HepG2 (cell line): ENCODE results near the gene MAFF. TPM values are rescaled to one million over a fixed set of nuclear protein-coding genes. Genes with fewer than 3 reads are reported as not detected.

ENCODE experiments used
- CC2D1A ChIP-seq: sonication (generic); formaldehyde crosslinking; IDR thresholded peaks from 2 replicates; pipeline ENCODE4 v1.8.1; 2023; ENCODE audit warnings: mild to moderate bottlenecking, missing genetic modification reagents
- GATAD2A ChIP-seq: IDR thresholded peaks from 2 replicates; pipeline ENCODE4 v1.6.1; 2016
- JUND ChIP-seq: sonication (generic); formaldehyde crosslinking; IDR thresholded peaks from 2 replicates; pipeline ENCODE4 v1.8.0; 2022; ENCODE audit warnings: mild to moderate bottlenecking, missing genetic modification reagents
- POLR2AphosphoS5 ChIP-seq: IDR thresholded peaks from 2 replicates; pipeline ENCODE4 v1.6.1; 2012; ENCODE audit warnings: low read depth, low read length
- RBM39 ChIP-seq: fragments of 200-400 bp; formaldehyde crosslinking; IDR thresholded peaks from one replicate; pipeline ENCODE4 v1.6.1; 2018; ENCODE audit warnings: antibody characterized with exemption, mild to moderate bottlenecking, low read depth, low read length; ENCODE audit not compliant: poor library complexity, severe bottlenecking
- RXRA ChIP-seq: sonication (generic); formaldehyde crosslinking; IDR thresholded peaks from 2 replicates; pipeline ENCODE4 v1.5.1; 2020; ENCODE audit warnings: missing genetic modification reagents
- RXRB ChIP-seq: IDR thresholded peaks from 2 replicates; pipeline ENCODE4 v1.6.1; 2016; ENCODE audit warnings: borderline replicate concordance, missing genetic modification reagents, missing compliant biosample characterization
- TCF7 ChIP-seq: sonication (generic); IDR thresholded peaks from 2 replicates; pipeline ENCODE4 v1.6.1; 2016; ENCODE audit warnings: antibody characterized with exemption, low read depth
- ZBTB44 ChIP-seq: sonication (generic); formaldehyde crosslinking; IDR thresholded peaks from 2 replicates; pipeline ENCODE4 v1.4.0; 2020; ENCODE audit warnings: missing genetic modification reagents
- ZFX ChIP-seq: sonication (generic); formaldehyde crosslinking; IDR thresholded peaks from 2 replicates; pipeline ENCODE4 v1.4.0; 2020; ENCODE audit warnings: mild to moderate bottlenecking, low read depth, missing genetic modification reagents, moderate library complexity
- ZNF136 ChIP-seq: sonication (generic); formaldehyde crosslinking; IDR thresholded peaks from 2 replicates; pipeline ENCODE4 v1.8.1; 2022; ENCODE audit warnings: low read depth, mild to moderate bottlenecking, moderate library complexity, missing genetic modification reagents
- ZNF30 ChIP-seq: sonication (generic); formaldehyde crosslinking; IDR thresholded peaks from 2 replicates; pipeline ENCODE4 v1.5.0; 2020; ENCODE audit warnings: mild to moderate bottlenecking, missing genetic modification reagents
- ZNF383 ChIP-seq: sonication (generic); formaldehyde crosslinking; IDR thresholded peaks from 2 replicates; pipeline ENCODE4 v1.4.0; 2020; ENCODE audit warnings: missing genetic modification reagents, mild to moderate bottlenecking, borderline replicate concordance
- ZNF749 ChIP-seq: sonication (generic); formaldehyde crosslinking; IDR thresholded peaks from 2 replicates; pipeline ENCODE4 v1.8.0; 2022; ENCODE audit warnings: mild to moderate bottlenecking, missing genetic modification reagents, moderate library complexity, borderline replicate concordance
- ZSCAN12 ChIP-seq: sonication (generic); formaldehyde crosslinking; IDR thresholded peaks from 2 replicates; pipeline ENCODE4 v1.9.0; 2021; ENCODE audit warnings: mild to moderate bottlenecking, missing genetic modification reagents
- ZSCAN22 ChIP-seq: sonication (generic); formaldehyde crosslinking; IDR thresholded peaks from 2 replicates; pipeline ENCODE4 v1.4.0; 2020; ENCODE audit warnings: mild to moderate bottlenecking, missing genetic modification reagents
- polyA plus RNA-seq, 8 experiments: library from polyadenylated mRNA; depleted of rRNA in 3 of 8; stranded (reverse) in 7 of 8; unstranded in 1 of 8; fragments of >200 nt; fragmentation: Illumina TruSeq in 4 of 8; extraction: Trizol in 4 of 8; gene quantifications; 2 replicates each; pipeline versions ENCODE4 v1.2.1 to v1.2.3, GENCODE V29; 2011 to 2016; ENCODE audit warnings: low read depth in 4 of 8, missing spikeins in 1 of 8, mixed read lengths in 1 of 8; ENCODE audit not compliant: insufficient read depth in 1 of 8
- total RNA-seq, 5 experiments: library from RNA; depleted of rRNA; stranded (reverse); fragments of >200 nt; fragmentation: Illumina TruSeq; extraction: Trizol; gene quantifications; 2 replicates each; pipeline ENCODE4 v1.2.3, GENCODE V29; 2016; ENCODE audit warnings: low read depth in 1 of 5
- TF ChIP-seq, protein P1 (sequence below): IDR thresholded peaks from 2 replicates; pipeline ENCODE4 v1.6.1; 2016; ENCODE audit warnings: missing compliant biosample characterization, missing genetic modification reagents, borderline replicate concordance
- TF ChIP-seq, protein P2 (sequence below): sonication (generic); formaldehyde crosslinking; IDR thresholded peaks from 2 replicates; pipeline ENCODE4 v1.8.0; 2022; ENCODE audit warnings: mild to moderate bottlenecking, missing genetic modification reagents, borderline replicate concordance
- TF ChIP-seq, protein P3 (sequence below): sonication (generic); formaldehyde crosslinking; IDR thresholded peaks from 2 replicates; pipeline ENCODE4 v1.4.0; 2020; ENCODE audit warnings: missing genetic modification reagents, borderline replicate concordance

MAFF gene
- total and polyA plus RNA-seq, 2 of the 13 experiments (the other 11 are each of a cell fraction or from before 2014, with no cell fraction given): 5.4 to 14.3 TPM

DNA sequence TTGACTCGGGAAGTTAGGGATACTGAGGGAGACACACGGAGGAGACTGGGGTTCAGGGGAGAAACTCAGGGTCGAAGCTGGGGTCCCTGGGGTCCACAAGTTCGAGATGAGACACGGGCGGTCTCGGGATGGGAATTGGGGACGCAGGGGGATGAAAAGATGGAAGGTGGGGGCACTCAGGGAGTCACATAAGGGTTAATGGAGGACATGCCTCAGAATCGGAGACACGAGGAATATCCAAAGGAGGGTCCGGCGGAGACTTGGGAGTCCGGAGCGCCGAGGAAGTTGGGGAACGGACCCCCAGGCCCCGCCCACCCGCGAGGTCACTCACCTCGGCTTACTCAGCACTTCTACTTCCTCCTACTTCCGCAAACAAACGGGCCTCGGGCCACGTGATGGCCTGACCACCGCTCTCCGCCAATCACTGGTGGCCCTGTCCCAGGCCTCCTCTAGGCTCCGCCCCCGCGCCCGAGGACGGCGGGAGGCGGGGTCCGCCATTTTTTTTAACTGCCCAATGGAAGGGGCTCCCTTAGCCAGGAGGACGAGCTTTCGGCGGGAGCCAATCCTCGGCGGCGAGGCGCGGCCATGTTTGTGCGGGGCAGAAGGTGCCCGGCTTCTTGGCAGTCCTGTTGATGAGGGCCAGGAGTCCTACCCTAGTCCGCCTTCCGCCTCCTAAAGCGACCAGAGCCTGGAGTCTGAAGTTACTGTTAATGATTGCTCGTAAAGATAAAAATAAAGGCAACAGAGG lies 20.2 kb upstream of the MAFF start, which contains the start of gene PLA2G6 (continued):
- TF ChIP-seq CC2D1A (no peak), GATAD2A (no peak), TCF7 (no peak), RXRB (CRISPR knock-in tag) (peak; percentile 73; the same call in 1 of the 2 replicates), ZSCAN22 (CRISPR knock-in tag) (no peak), ZNF749 (CRISPR knock-in tag) (no peak), ZNF383 (no peak), POLR2AphosphoS5 (no peak; the same call in 1 of the 2 replicates), ZBTB44 (no peak), RXRA (CRISPR knock-in tag) (peak; percentile 92), ZNF30 (CRISPR knock-in tag) (no peak), RBM39 (no peak), ZFX (CRISPR knock-in tag) (peak; percentile 45; the same call in 1 of the 2 replicates), JUND (CRISPR knock-in tag) (no peak), ZNF136 (CRISPR knock-in tag) (no peak), ZSCAN12 (CRISPR knock-in tag) (no peak)
- TF ChIP-seq, protein P1, sequence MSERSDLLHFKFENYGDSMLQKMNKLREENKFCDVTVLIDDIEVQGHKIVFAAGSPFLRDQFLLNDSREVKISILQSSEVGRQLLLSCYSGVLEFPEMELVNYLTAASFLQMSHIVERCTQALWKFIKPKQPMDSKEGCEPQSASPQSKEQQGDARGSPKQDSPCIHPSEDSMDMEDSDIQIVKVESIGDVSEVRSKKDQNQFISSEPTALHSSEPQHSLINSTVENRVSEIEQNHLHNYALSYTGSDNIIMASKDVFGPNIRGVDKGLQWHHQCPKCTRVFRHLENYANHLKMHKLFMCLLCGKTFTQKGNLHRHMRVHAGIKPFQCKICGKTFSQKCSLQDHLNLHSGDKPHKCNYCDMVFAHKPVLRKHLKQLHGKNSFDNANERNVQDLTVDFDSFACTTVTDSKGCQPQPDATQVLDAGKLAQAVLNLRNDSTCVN (CRISPR knock-in tag): no peak
- TF ChIP-seq, protein P2, sequence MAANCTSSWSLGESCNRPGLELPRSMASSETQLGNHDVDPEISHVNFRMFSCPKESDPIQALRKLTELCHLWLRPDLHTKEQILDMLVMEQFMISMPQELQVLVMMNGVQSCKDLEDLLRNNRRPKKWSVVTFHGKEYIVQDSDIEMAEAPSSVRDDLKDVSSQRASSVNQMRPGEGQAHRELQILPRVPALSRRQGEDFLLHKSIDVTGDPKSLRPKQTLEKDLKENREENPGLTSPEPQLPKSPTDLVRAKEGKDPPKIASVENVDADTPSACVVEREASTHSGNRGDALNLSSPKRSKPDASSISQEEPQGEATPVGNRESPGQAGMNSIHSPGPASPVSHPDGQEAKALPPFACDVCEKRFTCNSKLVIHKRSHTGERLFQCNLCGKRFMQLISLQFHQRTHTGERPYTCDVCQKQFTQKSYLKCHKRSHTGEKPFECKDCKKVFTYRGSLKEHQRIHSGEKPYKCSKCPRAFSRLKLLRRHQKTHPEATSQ (CRISPR knock-in tag): no peak
- TF ChIP-seq, protein P3, sequence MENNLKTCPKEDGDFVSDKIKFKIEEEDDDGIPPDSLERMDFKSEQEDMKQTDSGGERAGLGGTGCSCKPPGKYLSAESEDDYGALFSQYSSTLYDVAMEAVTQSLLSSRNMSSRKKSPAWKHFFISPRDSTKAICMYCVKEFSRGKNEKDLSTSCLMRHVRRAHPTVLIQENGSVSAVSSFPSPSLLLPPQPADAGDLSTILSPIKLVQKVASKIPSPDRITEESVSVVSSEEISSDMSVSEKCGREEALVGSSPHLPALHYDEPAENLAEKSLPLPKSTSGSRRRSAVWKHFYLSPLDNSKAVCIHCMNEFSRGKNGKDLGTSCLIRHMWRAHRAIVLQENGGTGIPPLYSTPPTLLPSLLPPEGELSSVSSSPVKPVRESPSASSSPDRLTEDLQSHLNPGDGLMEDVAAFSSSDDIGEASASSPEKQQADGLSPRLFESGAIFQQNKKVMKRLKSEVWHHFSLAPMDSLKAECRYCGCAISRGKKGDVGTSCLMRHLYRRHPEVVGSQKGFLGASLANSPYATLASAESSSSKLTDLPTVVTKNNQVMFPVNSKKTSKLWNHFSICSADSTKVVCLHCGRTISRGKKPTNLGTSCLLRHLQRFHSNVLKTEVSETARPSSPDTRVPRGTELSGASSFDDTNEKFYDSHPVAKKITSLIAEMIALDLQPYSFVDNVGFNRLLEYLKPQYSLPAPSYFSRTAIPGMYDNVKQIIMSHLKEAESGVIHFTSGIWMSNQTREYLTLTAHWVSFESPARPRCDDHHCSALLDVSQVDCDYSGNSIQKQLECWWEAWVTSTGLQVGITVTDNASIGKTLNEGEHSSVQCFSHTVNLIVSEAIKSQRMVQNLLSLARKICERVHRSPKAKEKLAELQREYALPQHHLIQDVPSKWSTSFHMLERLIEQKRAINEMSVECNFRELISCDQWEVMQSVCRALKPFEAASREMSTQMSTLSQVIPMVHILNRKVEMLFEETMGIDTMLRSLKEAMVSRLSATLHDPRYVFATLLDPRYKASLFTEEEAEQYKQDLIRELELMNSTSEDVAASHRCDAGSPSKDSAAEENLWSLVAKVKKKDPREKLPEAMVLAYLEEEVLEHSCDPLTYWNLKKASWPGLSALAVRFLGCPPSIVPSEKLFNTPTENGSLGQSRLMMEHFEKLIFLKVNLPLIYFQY (CRISPR knock-in tag): no peak
